ENCODE results near the gene HIGD1A.

The HIGD1A gene

GRCh38 chr3:42801784-42802183 lies 2.5 kb downstream of the HIGD1A start:
- no peak for DNase-seq (ENCODE audit: low read depth in 1 of 2, low spot score in 1 of 2)

GRCh38 chr3:42801048-42801620 lies 3.2 kb downstream of the HIGD1A start:
- DNase-seq (ENCODE audit: low read depth in 1 of 2, low spot score in 1 of 2) = no peak

- DNase-seq (ENCODE audit: low read depth in 1 of 2, low spot score in 1 of 2) = no peak
These were observed 4.0 kb downstream of the HIGD1A start for GRCh38 chr3:42800251-42800650.

GRCh38 chr3:42799376-42799775 lies 4.9 kb downstream of the HIGD1A start:
- DNase-seq (ENCODE audit: low read depth in 1 of 2, low spot score in 1 of 2) = no peak

GRCh38 chr3:42796332-42796885 lies 7.9 kb downstream of the HIGD1A start:
- no peak for DNase-seq (ENCODE audit: low read depth in 1 of 2, low spot score in 1 of 2)

GRCh38 chr3:42795621-42796181 lies 8.6 kb downstream of the HIGD1A start:
- no peak for DNase-seq (ENCODE audit: low read depth in 1 of 2, low spot score in 1 of 2)

GRCh38 chr3:42790714-42791229 lies 13.5 kb downstream of the HIGD1A start:
- no peak for DNase-seq (ENCODE audit: low read depth in 1 of 2, low spot score in 1 of 2)

GRCh38 chr3:42786631-42787030 lies 17.7 kb downstream of the HIGD1A start:
- no peak for DNase-seq (ENCODE audit: low read depth in 1 of 2, low spot score in 1 of 2)

- DNase-seq (ENCODE audit: low read depth in 1 of 2, low spot score in 1 of 2) = no peak
These were observed 18.1 kb downstream of the HIGD1A start for GRCh38 chr3:42786212-42786611.

GRCh38 chr3:42780892-42781700 lies 23.2 kb downstream of the HIGD1A start:
- no peak for DNase-seq (ENCODE audit: low read depth in 1 of 2, low spot score in 1 of 2)

- no peak for DNase-seq (ENCODE audit: low read depth in 1 of 2, low spot score in 1 of 2)
These were observed 23.9 kb downstream of the HIGD1A start for GRCh38 chr3:42780398-42780797.

GRCh38 chr3:42778644-42779043 lies 25.6 kb downstream of the HIGD1A start:
- no peak for DNase-seq (ENCODE audit: low read depth in 1 of 2, low spot score in 1 of 2)

GRCh38 chr3:42773409-42773751 lies 30.9 kb downstream of the HIGD1A start:
- no peak for DNase-seq (ENCODE audit: low read depth in 1 of 2, low spot score in 1 of 2)

- peak; percentile 61 to 77 for DNase-seq (ENCODE audit: low read depth in 1 of 2, low spot score in 1 of 2)
These were observed 31.5 kb downstream of the HIGD1A start, which contains the start of gene CCDC13 for GRCh38 chr3:42772670-42773408. CCDC13 (minus strand) TSS chr3:42773253; CDS start chr3:42758345, 14,908 bp downstream.

- DNase-seq (ENCODE audit: low read depth in 1 of 2, low spot score in 1 of 2) = no peak
These were observed 33.0 kb downstream of the HIGD1A start for GRCh38 chr3:42771271-42771670.

GRCh38 chr3:42769477-42770131 lies 34.7 kb downstream of the HIGD1A start:
- DNase-seq (ENCODE audit: low read depth in 1 of 2, low spot score in 1 of 2) = no peak

GRCh38 chr3:42764561-42765295 lies 39.6 kb downstream of the HIGD1A start:
- no peak for DNase-seq (ENCODE audit: low read depth in 1 of 2, low spot score in 1 of 2)

GRCh38 chr3:42764115-42764514 lies 40.2 kb downstream of the HIGD1A start:
- no peak for DNase-seq (ENCODE audit: low read depth in 1 of 2, low spot score in 1 of 2)

GRCh38 chr3:42763021-42763420 lies 41.3 kb downstream of the HIGD1A start:
- DNase-seq (ENCODE audit: low read depth in 1 of 2, low spot score in 1 of 2) = no peak

Data from stimulated activated CD4-positive, alpha-beta T cell treated with anti-CD3 and anti-CD28 coated beads, Interleukin-15, amount 100 ng/mL, for 1 hour (primary cell).